SH-SY5Y (cell line): ENCODE results near the gene RND3.

ENCODE experiments used
- GATA2 ChIP-seq: IDR thresholded peaks from 2 replicates; pipeline ENCODE4 v1.6.1; 2011; ENCODE audit warnings: mild to moderate bottlenecking, low read depth, low read length
- GATA3 ChIP-seq: IDR thresholded peaks from 2 replicates; pipeline ENCODE4 v1.6.1; 2011; ENCODE audit warnings: low read depth, mild to moderate bottlenecking, low read length, moderate library complexity

DNA sequence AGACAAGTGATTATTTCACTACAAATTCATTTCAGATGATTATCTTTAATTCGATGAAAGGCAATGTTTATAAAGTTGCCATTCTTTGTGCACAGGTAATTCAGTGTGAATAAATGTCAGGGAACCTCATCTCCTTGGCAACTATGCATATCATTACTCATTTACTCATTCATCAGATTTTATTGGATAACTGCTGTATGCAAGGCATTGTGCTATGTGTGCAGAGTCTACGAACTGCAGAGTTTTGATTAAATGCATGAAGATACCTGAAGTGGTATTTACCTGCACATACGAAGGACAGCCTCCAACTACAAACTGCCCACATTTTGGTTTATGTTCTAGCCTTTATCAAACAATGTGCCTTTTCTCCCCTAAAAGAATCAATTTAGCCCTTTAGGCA, 3.5 kb downstream of the RND3 start:
- TF ChIP-seq GATA2 = no peak
- no peak for TF ChIP-seq GATA3
